OCI-LY3 (cell line): ENCODE data around the gene EIF3L.

ENCODE experiments used
- H2AFZ ChIP-seq: fragments of 200-600, 300-600 bp; shearing (Covaris generic); 2 replicates; pipeline ENCODE4 v1.6.0; 2014; ENCODE audit warnings: antibody characterized with exemption, low read depth, low read length
- H3K27ac ChIP-seq: fragments of 200-600, 300-600 bp; sonication (generic); 2 replicates; pipeline ENCODE4 v1.5.1; 2014; ENCODE audit warnings: mild to moderate bottlenecking, low read length, moderate library complexity, mixed read lengths
- H3K27me3 ChIP-seq: fragments of 200-600, 300-600 bp; sonication (generic); 2 replicates; pipeline ENCODE4 v1.6.1; 2014; ENCODE audit warnings: low read depth, low read length, mixed read lengths
- H3K36me3 ChIP-seq: fragments of 200-600, 300-600 bp; sonication (generic); replicated peaks from 2 replicates; pipeline ENCODE3; 2014; ENCODE audit warnings: low read depth, low read length, mixed read lengths
- H3K4me1 ChIP-seq: fragments of 300-600, 200-600 bp; sonication (generic); 2 replicates; pipeline ENCODE4 v1.6.1; 2014; ENCODE audit warnings: low read length, mixed read lengths
- H3K4me2 ChIP-seq: fragments of 200-600, 300-600 bp; sonication (generic); 2 replicates; pipeline ENCODE4 v1.6.1; 2014; ENCODE audit warnings: low read length, mixed read lengths
- H3K4me3 ChIP-seq: fragments of 300-600, 200-600 bp; sonication (generic); 2 replicates; pipeline ENCODE4 v1.5.1; 2014; ENCODE audit warnings: antibody characterized with exemption, mild to moderate bottlenecking, low read length, moderate library complexity
- H3K79me2 ChIP-seq: fragments of 300-600, 200-600 bp; shearing (Covaris generic); 2 replicates; pipeline ENCODE4 v1.6.1; 2014; ENCODE audit warnings: mild to moderate bottlenecking, low read length, mixed read lengths
- H3K9ac ChIP-seq: fragments of 300-600, 200-600 bp; shearing (Covaris generic); 2 replicates; pipeline ENCODE4 v1.6.0; 2014; ENCODE audit warnings: mild to moderate bottlenecking, low read length, moderate library complexity
- H3K9me3 ChIP-seq: fragments of 200-600, 300-600 bp; shearing (Covaris generic); 2 replicates; pipeline ENCODE4 v1.6.1; 2014; ENCODE audit warnings: low read length, mixed read lengths; ENCODE audit not compliant: insufficient read depth
- H4K20me1 ChIP-seq: fragments of 200-600, 300-600 bp; sonication (generic); 2 replicates; pipeline ENCODE4 v1.6.1; 2016; ENCODE audit warnings: low read length, mixed read lengths; ENCODE audit not compliant: insufficient read depth
- CTCF ChIP-seq: fragments of 200-600, 300-600 bp; sonication (generic); IDR thresholded peaks from 2 replicates; pipeline ENCODE4 v1.5.1; 2014; ENCODE audit warnings: antibody characterized with exemption, low read length, low read depth
- EZH2phosphoT487 ChIP-seq: fragments of 200-600 bp; shearing (Covaris generic); IDR thresholded peaks from 2 replicates; pipeline ENCODE4 v1.6.1; 2018; ENCODE audit warnings: antibody characterized with exemption, mixed run types, low read depth

EIF3L gene

DNA sequence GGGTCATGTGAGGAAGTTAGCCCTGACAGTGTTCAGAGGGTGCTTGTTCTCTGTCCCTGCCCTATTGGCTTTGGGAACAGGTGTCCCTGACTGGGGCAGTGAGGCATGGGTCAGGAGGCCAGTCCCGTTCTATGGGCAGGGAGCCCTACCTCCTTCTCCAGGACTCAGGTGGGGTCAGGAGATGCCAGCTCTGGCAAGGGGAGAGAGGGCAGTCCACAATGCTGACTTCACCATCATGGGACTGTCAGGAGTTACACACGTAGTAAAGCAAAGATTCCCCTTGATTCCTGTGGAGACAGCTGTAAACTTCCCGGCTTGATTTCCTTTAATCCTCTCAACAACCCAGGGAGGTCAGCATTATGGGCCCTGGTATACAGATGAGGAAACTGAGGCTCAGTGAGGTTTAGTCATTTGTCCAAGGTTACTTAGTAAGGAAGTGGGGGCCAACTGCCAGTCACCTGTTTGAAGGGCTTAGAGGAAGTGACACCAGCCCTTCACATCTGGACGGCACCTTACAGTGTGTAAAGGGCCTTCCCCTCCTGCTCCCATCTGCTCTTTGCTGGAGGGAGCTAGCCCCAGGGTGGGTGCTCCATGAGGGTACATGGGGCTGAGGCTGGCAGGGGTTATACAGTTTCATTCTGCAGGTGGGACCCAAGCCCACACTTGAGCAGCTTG, 68.8 kb downstream of the EIF3L start:
- H3K79me2 ChIP-seq: no peaks in the 10 kb centered on the region
- H4K20me1 ChIP-seq: no peaks in the 10 kb centered on the region
- TF ChIP-seq CTCF (no peak), EZH2phosphoT487 (no peak)
- no peaks in the 10 kb centered on the region for H3K27me3 ChIP-seq
- H3K36me3 ChIP-seq: peaks cover 11% of the 10 kb centered on the region
- no peaks in the 10 kb centered on the region for H3K9me3 ChIP-seq
- H3K27ac ChIP-seq: peak overlapping the region; percentile 85
- 0 out of 2 replicates have a peak overlapping the region, but pooled peaks have one; percentile 12 for H2AFZ ChIP-seq
- H3K4me2 ChIP-seq: peak overlapping the region; percentile 80
- H3K4me1 ChIP-seq: peaks cover 31% of the 10 kb centered on the region
- peak overlapping the region; percentile 48; the same call in 1 of the 2 replicates for H3K9ac ChIP-seq
- peak overlapping the region; percentile 55 for H3K4me3 ChIP-seq

- Histone ChIP-seq H3K27me3 (no peaks in the 10 kb centered on the region), H4K20me1 (no peaks in the 10 kb centered on the region), H3K9me3 (no peaks in the 10 kb centered on the region), H3K27ac (peak overlapping the region; percentile 85), H3K4me1 (peaks cover 31% of the 10 kb centered on the region), H3K79me2 (no peaks in the 10 kb centered on the region), H3K36me3 (peaks cover 11% of the 10 kb centered on the region), H2AFZ (peak overlapping the region; percentile 12; the same call in 1 of the 2 replicates), H3K4me3 (peak overlapping the region; percentile 55), H3K4me2 (peak overlapping the region; percentile 80), H3K9ac (peak overlapping the region; percentile 48; the same call in 1 of the 2 replicates)
- no peak for TF ChIP-seq CTCF
- no peak for TF ChIP-seq EZH2phosphoT487
Measured at GRCh38 chr22:37918580-37919270, 69.5 kb downstream of the EIF3L start.

DNA sequence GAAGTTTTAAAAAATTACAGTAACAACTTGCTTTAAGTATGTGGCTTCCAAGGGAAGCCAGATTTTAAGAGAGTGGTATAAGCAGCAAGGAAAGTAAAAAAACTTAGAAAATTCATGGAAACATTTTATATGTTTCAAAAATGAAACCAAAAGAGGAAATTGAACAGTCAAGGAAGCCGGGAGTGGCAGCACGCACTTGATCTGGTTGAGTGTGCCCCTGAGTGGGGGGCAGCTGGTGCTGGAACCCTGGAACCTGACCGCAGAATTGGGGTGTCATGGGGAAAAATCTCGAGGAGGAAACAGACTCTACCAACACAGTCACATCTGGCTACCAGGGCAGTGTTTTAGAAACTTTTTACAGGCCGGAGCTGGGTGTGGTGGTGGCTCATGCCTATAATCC, 70.9 kb downstream of the EIF3L start:
- H3K4me3 ChIP-seq: peak overlapping the region; percentile 10; the same call in 1 of the 2 replicates
- H3K79me2 ChIP-seq: no peaks in the 10 kb centered on the region
- peaks cover 31% of the 10 kb centered on the region for H3K4me1 ChIP-seq
- peak overlapping the region; percentile 52 for H3K4me2 ChIP-seq
- H4K20me1 ChIP-seq: no peaks in the 10 kb centered on the region
- H2AFZ ChIP-seq: no peak overlapping the region
- H3K9me3 ChIP-seq: no peaks in the 10 kb centered on the region
- TF ChIP-seq EZH2phosphoT487: no peak
- no peak for TF ChIP-seq CTCF
- H3K27me3 ChIP-seq: no peaks in the 10 kb centered on the region
- peak overlapping the region; percentile 33; the same call in 1 of the 2 replicates for H3K27ac ChIP-seq
- H3K9ac ChIP-seq: peak overlapping the region; percentile 22; the same call in 1 of the 2 replicates
- peaks cover 11% of the 10 kb centered on the region for H3K36me3 ChIP-seq

DNA sequence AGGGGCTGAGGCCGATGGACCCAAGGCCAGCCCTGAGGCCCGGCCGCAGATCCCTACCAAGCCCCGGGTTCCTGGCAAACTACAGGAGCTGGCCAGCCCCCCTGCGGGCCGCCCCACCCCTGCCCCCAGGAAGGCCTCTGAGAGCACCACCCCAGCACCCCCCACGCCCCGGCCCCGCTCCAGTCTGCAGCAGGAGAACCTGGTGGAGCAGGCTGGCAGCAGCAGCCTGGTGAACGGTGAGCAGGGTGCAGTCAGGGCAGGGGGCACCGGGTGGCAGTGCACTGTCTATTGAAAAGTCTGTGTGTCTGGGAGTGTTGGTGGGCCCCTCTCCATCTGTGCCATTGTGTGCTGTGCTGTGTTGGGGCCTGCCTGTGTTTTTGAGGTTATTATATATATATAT, 73.0 kb downstream of the EIF3L start:
- no peak overlapping the region for H2AFZ ChIP-seq
- no peak overlapping the region for H3K9ac ChIP-seq
- H3K27me3 ChIP-seq: no peaks in the 10 kb centered on the region
- no peak overlapping the region for H3K27ac ChIP-seq
- H3K4me2 ChIP-seq: no peak overlapping the region
- H4K20me1 ChIP-seq: no peaks in the 10 kb centered on the region
- TF ChIP-seq EZH2phosphoT487 (no peak), CTCF (no peak)
- no peaks in the 10 kb centered on the region for H3K9me3 ChIP-seq
- H3K36me3 ChIP-seq: peaks cover 9% of the 10 kb centered on the region
- no peak overlapping the region for H3K4me3 ChIP-seq
- H3K4me1 ChIP-seq: peaks cover 31% of the 10 kb centered on the region
- H3K79me2 ChIP-seq: no peaks in the 10 kb centered on the region
